SK-N-SH treated with all-trans-retinoic acid at 6 μM for 48 hours (cell line): ENCODE results near the gene GOLGA8S.
"Not testable (repeated sequence)": the region's sequence is repeated elsewhere in the genome, so short reads cannot be mapped to it uniquely, and the experiment has no call there.

Experiments used
- ATAC-seq: fragments of 200-7000 bp; cut with Tn5 transposase; 3 replicates; pipeline ENCODE4 v1.9.1; 2020; ENCODE audit warnings: mild to moderate bottlenecking, moderate library complexity
- ARNTL ChIP-seq: fragments of 450-650 bp; formaldehyde crosslinking; IDR thresholded peaks from 2 replicates; pipeline ENCODE4 v1.5.0; 2020; ENCODE audit warnings: low read depth, mild to moderate bottlenecking, moderate library complexity, borderline replicate concordance
- BACH2 ChIP-seq: fragments of 250-450 bp; sonication (Bioruptor Pico); IDR thresholded peaks from 2 replicates; pipeline ENCODE4 v1.9.0; 2021; ENCODE audit warnings: mild to moderate bottlenecking, borderline replicate concordance
- CSDC2 ChIP-seq: fragments of 250-450 bp; sonication (Bioruptor Pico); IDR thresholded peaks from 2 replicates; pipeline ENCODE4 v1.5.0; 2020; ENCODE audit warnings: mild to moderate bottlenecking, moderate library complexity
- ISL1 ChIP-seq: fragments of 250-450 bp; sonication (Bioruptor Pico); IDR thresholded peaks from 2 replicates; pipeline ENCODE4 v2.1.2; 2022; ENCODE audit warnings: mild to moderate bottlenecking, moderate library complexity
- OSR1 ChIP-seq: fragments of 250-450 bp; sonication (Bioruptor Pico); IDR thresholded peaks from 2 replicates; pipeline ENCODE4 v1.8.0; 2022; ENCODE audit warnings: moderate library complexity, mild to moderate bottlenecking, inconsistent platforms
- PATZ1 ChIP-seq: fragments of 250-450 bp; sonication (Bioruptor Pico); IDR thresholded peaks from 2 replicates; pipeline ENCODE4 v1.8.0; 2020; ENCODE audit warnings: mild to moderate bottlenecking, moderate library complexity, borderline replicate concordance
- POU6F1 ChIP-seq: fragments of 250-450 bp; sonication (Bioruptor Pico); IDR thresholded peaks from 2 replicates; pipeline ENCODE4 v1.8.0; 2021; ENCODE audit warnings: low read depth, mild to moderate bottlenecking, moderate library complexity, borderline replicate concordance
- PPARA ChIP-seq: fragments of 250-450 bp; sonication (Bioruptor Pico); IDR thresholded peaks from 2 replicates; pipeline ENCODE4 v1.5.0; 2020; ENCODE audit warnings: mild to moderate bottlenecking, borderline replicate concordance
- RARB ChIP-seq: fragments of 250-450 bp; sonication (Bioruptor Pico); IDR thresholded peaks from 2 replicates; pipeline ENCODE4 v1.8.0; 2021; ENCODE audit warnings: mild to moderate bottlenecking, moderate library complexity
- SNAI2 ChIP-seq: fragments of 250-450 bp; sonication (Bioruptor Pico); IDR thresholded peaks from 2 replicates; pipeline ENCODE4 v1.5.0; 2020; ENCODE audit warnings: mild to moderate bottlenecking, moderate library complexity
- TOX ChIP-seq: fragments of 250-450 bp; sonication (Bioruptor Pico); IDR thresholded peaks from 2 replicates; pipeline ENCODE4 v1.8.0; 2021; ENCODE audit warnings: mild to moderate bottlenecking, moderate library complexity, borderline replicate concordance
- TSHZ2 ChIP-seq: fragments of 250-450 bp; sonication (Bioruptor Pico); IDR thresholded peaks from 2 replicates; pipeline ENCODE4 v1.5.0; 2020; ENCODE audit warnings: mild to moderate bottlenecking, moderate library complexity
- ZC3H10 ChIP-seq: fragments of 250-450 bp; sonication (Bioruptor Pico); IDR thresholded peaks from 2 replicates; pipeline ENCODE4 v1.5.1; 2021; ENCODE audit warnings: mild to moderate bottlenecking, moderate library complexity
- ZFP3 ChIP-seq: fragments of 250-450 bp; sonication (Bioruptor Pico); IDR thresholded peaks from 2 replicates; pipeline ENCODE4 v1.5.0; 2020; ENCODE audit warnings: mild to moderate bottlenecking, moderate library complexity
- ZFP30 ChIP-seq: fragments of 450-650 bp; formaldehyde crosslinking; IDR thresholded peaks from 2 replicates; pipeline ENCODE4 v1.5.0; 2022; ENCODE audit warnings: mild to moderate bottlenecking, moderate library complexity
- ZNF565 ChIP-seq: fragments of 450-650 bp; formaldehyde crosslinking; conservative IDR thresholded peaks from 2 replicates; pipeline ENCODE4 v1.5.0; 2020; ENCODE audit warnings: low read depth, mild to moderate bottlenecking, moderate library complexity
- ZNF70 ChIP-seq: fragments of 450-650 bp; formaldehyde crosslinking; IDR thresholded peaks from 2 replicates; pipeline ENCODE4 v1.5.0; 2020; ENCODE audit warnings: mild to moderate bottlenecking, moderate library complexity

GOLGA8S gene

GRCh38 chr15:23402140-23402539 is 47.6 kb downstream of the GOLGA8S start:
- ATAC-seq, result no peak
- TF ChIP-seq SNAI2 (CRISPR knock-in tag), result no peak
- no peak for TF ChIP-seq CSDC2
- no peak for TF ChIP-seq PATZ1 (CRISPR knock-in tag)
- TF ChIP-seq OSR1 (CRISPR knock-in tag), result no peak
- TF ChIP-seq BACH2 (CRISPR knock-in tag), result no peak
- no peak for TF ChIP-seq ZFP30 (CRISPR knock-in tag)
- no peak for TF ChIP-seq ARNTL (CRISPR knock-in tag)
- TF ChIP-seq TOX (CRISPR knock-in tag), result no peak

GRCh38 chr15:23402544-23402943 is 48.0 kb downstream of the GOLGA8S start:
- no peak for ATAC-seq
- TF ChIP-seq BACH2 (CRISPR knock-in tag) (no peak), PPARA (CRISPR knock-in tag) (no peak), TSHZ2 (no peak), ZNF70 (no peak), ZFP3 (CRISPR knock-in tag) (no peak), CSDC2 (no peak)

- no peak for ATAC-seq
- TF ChIP-seq PATZ1 (CRISPR knock-in tag) (no peak), ZNF70 (no peak), OSR1 (CRISPR knock-in tag) (no peak), CSDC2 (no peak), ZC3H10 (CRISPR knock-in tag) (no peak), RARB (no peak), POU6F1 (CRISPR knock-in tag) (no peak), ISL1 (CRISPR knock-in tag) (no peak), SNAI2 (CRISPR knock-in tag) (no peak), ZNF565 (CRISPR knock-in tag) (no peak)
Observed at GRCh38 chr15:23403550-23403949, 49.0 kb downstream of the GOLGA8S start.

- ATAC-seq, result no peak
- no peak for TF ChIP-seq RARB
- no peak for TF ChIP-seq CSDC2
- TF ChIP-seq PATZ1 (CRISPR knock-in tag), result no peak
Observed at GRCh38 chr15:23411841-23412240, 57.3 kb downstream of the GOLGA8S start.

- ATAC-seq, result not testable (repeated sequence)
Observed at GRCh38 chr15:23412881-23413600, 58.5 kb downstream of the GOLGA8S start.
